NT2/D1 (cell line): ENCODE results near the gene METTL15.

Experiments
- SUZ12 ChIP-seq: IDR thresholded peaks from 2 replicates; pipeline ENCODE4 v1.6.1; 2011; ENCODE audit not compliant: insufficient read length, insufficient read depth; ENCODE audit errors: extremely low read depth
- YY1 ChIP-seq: IDR thresholded peaks from 2 replicates; pipeline ENCODE4 v1.6.1; 2011; ENCODE audit not compliant: insufficient read length, insufficient read depth
- ZNF274 ChIP-seq: IDR thresholded peaks from 2 replicates; pipeline ENCODE4 v1.6.1; 2011; ENCODE audit warnings: mild to moderate bottlenecking, low read depth, low read length

GRCh38 chr11:28353991-28354390 is 245.8 kb downstream of the METTL15 start:
- TF ChIP-seq YY1, result no peak
- no peak for TF ChIP-seq SUZ12
- no peak for TF ChIP-seq ZNF274
